HEK293 (cell line): ENCODE data around the gene PARD3.

Experiments
- CTCF ChIA-PET: fragments of 350-600 bp; formaldehyde crosslinking; extraction: SDS; loops from one replicate; lab custom pipeline; 2021; ENCODE audit warnings: antibody characterized with exemption; lab: Yijun Ruan, JAX
- POLR2A ChIA-PET: fragments of 300-600 bp; formaldehyde crosslinking; extraction: SDS; loops from one replicate; lab custom pipeline; 2020; ENCODE audit warnings: antibody characterized with exemption, inconsistent platforms; lab: Yijun Ruan, JAX
- H3K27ac ChIP-seq: fragments of 200-500 bp; sonication (Bioruptor generic); 2 replicates; pipeline ENCODE4 v1.5.1; 2014; ENCODE audit warnings: low read depth, low read length, control low read depth, inconsistent platforms; ENCODE audit errors: extremely low read depth
- H3K36me3 ChIP-seq, 2 experiments: fragments of 200-500 bp in 1 of 2; sonication (Bioruptor generic) in 1 of 2; 1 replicate in 1 of 2; 2 replicates in 1 of 2; pipeline ENCODE4 v1.5.1; 2014 to 2017; ENCODE audit warnings: inconsistent platforms in 2 of 2, low read length in 2 of 2; ENCODE audit not compliant: control insufficient read depth in 2 of 2, insufficient read depth in 1 of 2
- H3K4me1 ChIP-seq: fragments of 200-500 bp; sonication (Bioruptor generic); 2 replicates; pipeline ENCODE4 v1.5.1; 2014; ENCODE audit warnings: mild to moderate bottlenecking, low read length, inconsistent platforms; ENCODE audit not compliant: control insufficient read depth, insufficient read depth
- H3K4me3 ChIP-seq: 2 replicates; pipeline ENCODE4 v1.5.1; 2011; ENCODE audit warnings: low read depth, mild to moderate bottlenecking, control low read depth, low read length, moderate library complexity
- H3K9me3 ChIP-seq: fragments of 200-500 bp; sonication (Bioruptor generic); 2 replicates; pipeline ENCODE4 v1.5.1; 2014; ENCODE audit warnings: low read depth, low read length, inconsistent platforms; ENCODE audit not compliant: control insufficient read depth, insufficient read depth
- PRDM1 ChIP-seq: fragments of 450-650 bp; formaldehyde crosslinking; IDR thresholded peaks from 2 replicates; pipeline ENCODE4; 2016; ENCODE audit warnings: missing biosample characterization, missing genetic modification characterization
- SP3 ChIP-seq: fragments of 450-650 bp; formaldehyde crosslinking; IDR thresholded peaks from 2 replicates; pipeline ENCODE4 v1.5.1; 2016; ENCODE audit warnings: missing biosample characterization, missing genetic modification characterization
- ZBTB17 ChIP-seq: fragments of 450-650 bp; formaldehyde crosslinking; IDR thresholded peaks from 2 replicates; pipeline ENCODE4 v1.5.1; 2016; ENCODE audit warnings: missing biosample characterization, missing genetic modification characterization
- ZBTB20 ChIP-seq: fragments of 450-650 bp; formaldehyde crosslinking; IDR thresholded peaks from 2 replicates; pipeline ENCODE4 v1.5.1; 2016; ENCODE audit warnings: missing biosample characterization, missing genetic modification characterization
- ZFP3 ChIP-seq: fragments of 450-650 bp; formaldehyde crosslinking; IDR thresholded peaks from 2 replicates; pipeline ENCODE4 v1.5.1; 2016; ENCODE audit warnings: low read depth, missing biosample characterization, missing genetic modification characterization
- ZFP41 ChIP-seq: fragments of 450-650 bp; formaldehyde crosslinking; IDR thresholded peaks from 2 replicates; pipeline ENCODE4 v1.5.1; 2016; ENCODE audit warnings: missing biosample characterization, missing genetic modification characterization, borderline replicate concordance
- ZIC2 ChIP-seq: fragments of 450-650 bp; formaldehyde crosslinking; IDR thresholded peaks from 2 replicates; pipeline ENCODE4 v1.5.1; 2016; ENCODE audit warnings: missing biosample characterization, missing genetic modification characterization
- ZNF112 ChIP-seq: fragments of 450-650 bp; formaldehyde crosslinking; IDR thresholded peaks from 2 replicates; pipeline ENCODE4 v1.5.0; 2017; ENCODE audit warnings: missing biosample characterization, missing genetic modification characterization
- ZNF184 ChIP-seq: fragments of 450-650 bp; IDR thresholded peaks from 2 replicates; pipeline ENCODE4 v1.5.1; 2018; ENCODE audit warnings: missing biosample characterization, mild to moderate bottlenecking, missing genetic modification characterization
- ZNF19 ChIP-seq: fragments of 450-650 bp; formaldehyde crosslinking; IDR thresholded peaks from 2 replicates; pipeline ENCODE4; 2016; ENCODE audit warnings: missing biosample characterization, missing genetic modification characterization, low read depth
- ZNF23 ChIP-seq: fragments of 450-650 bp; formaldehyde crosslinking; IDR thresholded peaks from 2 replicates; pipeline ENCODE4 v1.5.1; 2016; ENCODE audit warnings: missing biosample characterization, missing genetic modification characterization, borderline replicate concordance
- ZNF354C ChIP-seq: fragments of 450-650 bp; formaldehyde crosslinking; IDR thresholded peaks from 2 replicates; pipeline ENCODE4 v1.5.1; 2016; ENCODE audit warnings: missing biosample characterization, missing genetic modification characterization, low read depth, borderline replicate concordance
- ZNF394 ChIP-seq: fragments of 450-650 bp; formaldehyde crosslinking; IDR thresholded peaks from 2 replicates; pipeline ENCODE4 v1.5.1; 2016; ENCODE audit warnings: missing biosample characterization, missing genetic modification characterization, mild to moderate bottlenecking, moderate library complexity, borderline replicate concordance
- ZNF518A ChIP-seq: fragments of 450-650 bp; formaldehyde crosslinking; conservative IDR thresholded peaks from 2 replicates; pipeline ENCODE4 v1.5.1; 2016; ENCODE audit warnings: low read depth, missing biosample characterization, missing genetic modification characterization
- ZNF530 ChIP-seq: fragments of 450-650 bp; formaldehyde crosslinking; IDR thresholded peaks from 2 replicates; pipeline ENCODE4 v1.5.1; 2016; ENCODE audit warnings: low read depth, missing biosample characterization, missing genetic modification characterization
- ZNF561 ChIP-seq: fragments of 450-650 bp; IDR thresholded peaks from 2 replicates; pipeline ENCODE4 v1.5.1; 2018; ENCODE audit warnings: missing biosample characterization, missing genetic modification characterization, borderline replicate concordance
- ZNF610 ChIP-seq: fragments of 450-650 bp; formaldehyde crosslinking; IDR thresholded peaks from 2 replicates; pipeline ENCODE4 v1.5.1; 2016; ENCODE audit warnings: missing biosample characterization, missing genetic modification characterization, borderline replicate concordance
- ZNF792 ChIP-seq: fragments of 450-650 bp; formaldehyde crosslinking; IDR thresholded peaks from 2 replicates; pipeline ENCODE4 v1.5.1; 2016; ENCODE audit warnings: missing biosample characterization, missing genetic modification characterization
- TF ChIP-seq, protein P1 (sequence below): fragments of 450-650 bp; formaldehyde crosslinking; IDR thresholded peaks from 2 replicates; pipeline ENCODE4 v1.5.1; 2016; ENCODE audit warnings: missing biosample characterization, missing genetic modification characterization
- TF ChIP-seq, protein P2 (sequence below): fragments of 450-650 bp; formaldehyde crosslinking; IDR thresholded peaks from 2 replicates; pipeline ENCODE4 v1.5.1; 2016; ENCODE audit warnings: missing biosample characterization, missing genetic modification characterization

PARD3 gene

DNA sequence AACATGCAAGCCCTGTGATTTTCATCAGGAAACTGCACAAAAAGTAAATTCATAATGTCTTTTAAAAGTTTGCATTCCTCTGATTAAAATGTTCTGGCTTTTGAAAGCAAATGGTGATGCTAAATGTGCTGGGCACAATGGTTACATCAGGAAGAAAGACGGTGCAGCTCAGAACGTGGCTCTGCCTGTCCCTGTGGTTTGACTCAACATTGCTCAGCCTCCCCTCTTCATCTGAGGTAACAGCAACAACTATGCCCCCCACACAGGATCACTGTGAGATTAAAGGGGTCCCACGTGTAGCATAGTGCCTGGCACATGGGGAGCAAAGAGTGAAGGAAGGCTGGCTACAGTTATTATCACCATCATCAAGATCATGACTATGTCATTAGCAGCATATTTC lies 44.0 kb downstream of the PARD3 start (continued):
- TF ChIP-seq ZNF518A: no peak

- Histone ChIP-seq H3K36me3 (no peaks in the 10 kb centered on the region), H3K4me1 (peaks cover 15% of the 10 kb centered on the region), H3K27ac (no peak overlapping the region), H3K4me3 (no peak overlapping the region), H3K9me3 (no peaks in the 10 kb centered on the region)
- ChIA-PET POLR2A (no interaction called here), CTCF (interaction anchor here (0.8 kb wide), 1 partner anchor 104 kb away, joined by 5 read pairs; no protein-coding TSS in a partner anchor)
- TF ChIP-seq PRDM1 (tag by site-specific recombination): no peak
- TF ChIP-seq ZIC2 (tag by site-specific recombination): no peak
- TF ChIP-seq ZBTB20 (tag by site-specific recombination): no peak
- TF ChIP-seq ZNF792: no peak
- no peak for TF ChIP-seq ZNF610 (tag by site-specific recombination)
- TF ChIP-seq ZFP41 (tag by site-specific recombination): no peak
- TF ChIP-seq ZNF23 (tag by site-specific recombination): no peak
- TF ChIP-seq SP3 (tag by site-specific recombination): no peak
- no peak for TF ChIP-seq ZBTB17 (tag by site-specific recombination)
- TF ChIP-seq, protein P1, sequence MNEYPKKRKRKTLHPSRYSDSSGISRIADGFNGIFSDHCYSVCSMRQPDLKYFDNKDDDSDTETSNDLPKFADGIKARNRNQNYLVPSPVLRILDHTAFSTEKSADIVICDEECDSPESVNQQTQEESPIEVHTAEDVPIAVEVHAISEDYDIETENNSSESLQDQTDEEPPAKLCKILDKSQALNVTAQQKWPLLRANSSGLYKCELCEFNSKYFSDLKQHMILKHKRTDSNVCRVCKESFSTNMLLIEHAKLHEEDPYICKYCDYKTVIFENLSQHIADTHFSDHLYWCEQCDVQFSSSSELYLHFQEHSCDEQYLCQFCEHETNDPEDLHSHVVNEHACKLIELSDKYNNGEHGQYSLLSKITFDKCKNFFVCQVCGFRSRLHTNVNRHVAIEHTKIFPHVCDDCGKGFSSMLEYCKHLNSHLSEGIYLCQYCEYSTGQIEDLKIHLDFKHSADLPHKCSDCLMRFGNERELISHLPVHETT (tag by site-specific recombination): no peak
- no peak for TF ChIP-seq ZNF354C
- TF ChIP-seq ZFP3 (tag by site-specific recombination): no peak
- TF ChIP-seq ZNF394 (tag by site-specific recombination): no peak
- TF ChIP-seq ZNF184 (tag by site-specific recombination): no peak
- no peak for TF ChIP-seq ZNF530 (tag by site-specific recombination)
- TF ChIP-seq, protein P2, sequence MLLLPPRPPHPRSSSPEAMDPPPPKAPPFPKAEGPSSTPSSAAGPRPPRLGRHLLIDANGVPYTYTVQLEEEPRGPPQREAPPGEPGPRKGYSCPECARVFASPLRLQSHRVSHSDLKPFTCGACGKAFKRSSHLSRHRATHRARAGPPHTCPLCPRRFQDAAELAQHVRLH: no peak
- no peak for TF ChIP-seq ZNF561
- TF ChIP-seq ZNF112 (tag by site-specific recombination): no peak
- no peak for TF ChIP-seq ZNF19 (tag by site-specific recombination)
Measured at GRCh38 chr10:34769899-34770298, 45.2 kb downstream of the PARD3 start.
